HAP-1 (cell line): ENCODE data around the gene S100A6.

Experiments
- DNase-seq, 2 experiments: peaks; one replicate each; pipeline ENCODE4 v3.0.0-alpha.2; 2016 to 2020; ENCODE audit warnings: low spot score in 2 of 2
- H3K27me3 ChIP-seq: fragments of 250-450 bp; sonication (Bioruptor Pico); 2 replicates; pipeline ENCODE4 v1.5.1; 2020; ENCODE audit warnings: low read depth, mild to moderate bottlenecking, moderate library complexity
- H3K36me3 ChIP-seq: fragments of 250-450 bp; sonication (Bioruptor Pico); replicated peaks from 2 replicates; pipeline ENCODE4 v1.5.1; 2020; ENCODE audit warnings: mild to moderate bottlenecking
- H3K4me1 ChIP-seq: fragments of 250-450 bp; sonication (Bioruptor Pico); 2 replicates; pipeline ENCODE4 v1.5.1; 2020; ENCODE audit warnings: mild to moderate bottlenecking
- H3K4me3 ChIP-seq: fragments of 250-450 bp; sonication (Bioruptor Pico); 2 replicates; pipeline ENCODE4 v1.5.1; 2020; ENCODE audit warnings: mild to moderate bottlenecking, moderate library complexity
- H3K9me3 ChIP-seq: fragments of 250-450 bp; sonication (Bioruptor Pico); 2 replicates; pipeline ENCODE4 v1.5.1; 2020; ENCODE audit warnings: mild to moderate bottlenecking, moderate library complexity
- in situ Hi-C: fragments of 300-500 bp; cut with MboI; formaldehyde crosslinking; loops from 3 replicates; pipeline ENCODE4 v1.14.3; 2020; ENCODE audit warnings: low sequenced_read_pairs, inconsistent platforms, mixed read lengths

Gene S100A6

DNA sequence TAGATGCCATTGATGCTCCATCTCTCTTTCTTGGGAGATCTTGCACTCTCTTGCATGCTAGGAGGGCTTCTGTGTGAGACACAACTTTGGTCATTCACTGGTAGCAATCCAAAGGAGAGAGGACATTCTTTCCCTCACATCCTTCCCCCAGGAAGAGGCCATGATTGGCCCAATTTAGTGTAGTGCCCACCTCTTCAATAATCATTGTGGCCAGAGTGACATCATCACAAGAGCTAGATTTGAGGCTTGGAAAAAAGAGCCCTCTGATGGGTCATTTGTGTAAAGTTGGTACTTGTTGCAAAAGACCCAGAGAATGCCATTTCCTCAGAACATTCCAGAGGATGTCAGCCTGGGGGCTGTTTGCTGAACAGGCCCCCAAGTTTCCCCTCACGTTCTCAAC is 30.2 kb downstream of the S100A6 start:
- H3K9me3 ChIP-seq = no peaks in the 10 kb centered on the region
- DNase-seq = no peak
- no peaks in the 10 kb centered on the region for H3K36me3 ChIP-seq
- no peaks in the 10 kb centered on the region; the same call in 1 of the 2 replicates for H3K4me1 ChIP-seq
- H3K4me3 ChIP-seq = no peak overlapping the region
- in situ Hi-C loops = loop anchor here (10.0 kb wide), 2 partner anchors 239 to 479 kb away; partner anchors contain the start of gene RAB13
- no peaks in the 10 kb centered on the region for H3K27me3 ChIP-seq

- Histone ChIP-seq H3K4me1 (no peaks in the 10 kb centered on the region; the same call in 1 of the 2 replicates), H3K36me3 (no peaks in the 10 kb centered on the region), H3K27me3 (peaks cover 13% of the 10 kb centered on the region), H3K4me3 (no peak overlapping the region), H3K9me3 (no peaks in the 10 kb centered on the region)
- no peak for DNase-seq
- in situ Hi-C loops = loop anchor here (5.0 to 10.0 kb wide), 3 partner anchors 146 to 481 kb away; partner anchors contain the start of genes RAB13 and S100A9
Measured at GRCh38 chr1:153503766-153504165, 32.0 kb downstream of the S100A6 start.

- no peak for DNase-seq
- H3K4me3 ChIP-seq = no peak overlapping the region
- H3K9me3 ChIP-seq = no peaks in the 10 kb centered on the region
- no peaks in the 10 kb centered on the region for H3K36me3 ChIP-seq
- peaks cover 4% of the 10 kb centered on the region for H3K4me1 ChIP-seq
- peaks cover 18% of the 10 kb centered on the region for H3K27me3 ChIP-seq
- in situ Hi-C loops = no loop called here
Measured at GRCh38 chr1:153498746-153499145, 37.0 kb downstream of the S100A6 start.

- H3K36me3 ChIP-seq = no peaks in the 10 kb centered on the region
- no peaks in the 10 kb centered on the region for H3K9me3 ChIP-seq
- in situ Hi-C loops = no loop called here
- H3K27me3 ChIP-seq = peaks cover 18% of the 10 kb centered on the region
- H3K4me3 ChIP-seq = no peak overlapping the region
- H3K4me1 ChIP-seq = peaks cover 4% of the 10 kb centered on the region; the same call in 1 of the 2 replicates
- DNase-seq = no peak
Measured at GRCh38 chr1:153495536-153495935, 40.3 kb downstream of the S100A6 start.

DNA sequence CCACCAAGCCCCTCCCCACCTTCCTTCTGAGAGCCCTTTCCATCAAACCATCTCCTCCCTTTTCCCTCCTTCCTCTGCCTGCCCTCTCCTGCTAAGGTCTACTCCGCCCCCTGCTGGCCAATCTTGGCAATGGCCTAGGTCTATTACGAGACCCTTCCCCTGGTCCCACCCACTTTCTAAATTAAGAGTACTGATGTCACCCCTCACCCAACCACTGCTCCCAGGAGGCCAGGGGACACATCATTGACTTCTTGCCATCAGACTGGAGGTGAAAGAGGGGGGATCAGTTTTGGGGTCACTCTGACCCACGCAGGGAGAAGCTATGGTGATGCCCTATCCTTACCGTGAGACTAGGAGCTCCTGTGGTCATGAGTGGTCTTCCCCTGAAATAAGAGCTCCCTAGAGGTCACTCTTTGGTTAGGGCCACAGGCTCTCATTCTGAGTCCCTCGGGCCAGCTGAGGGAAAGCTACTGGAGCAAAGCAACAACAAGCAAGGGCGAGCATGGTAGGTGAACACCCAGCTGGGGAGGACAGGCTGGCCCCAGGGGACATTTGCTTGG is 40.7 kb downstream of the S100A6 start:
- Histone ChIP-seq H3K4me3 (no peak overlapping the region), H3K4me1 (peaks cover 4% of the 10 kb centered on the region; the same call in 1 of the 2 replicates), H3K36me3 (no peaks in the 10 kb centered on the region), H3K9me3 (no peaks in the 10 kb centered on the region), H3K27me3 (peaks cover 16% of the 10 kb centered on the region)
- in situ Hi-C loops = no loop called here
- DNase-seq = peak; percentile 53 to 94

DNA sequence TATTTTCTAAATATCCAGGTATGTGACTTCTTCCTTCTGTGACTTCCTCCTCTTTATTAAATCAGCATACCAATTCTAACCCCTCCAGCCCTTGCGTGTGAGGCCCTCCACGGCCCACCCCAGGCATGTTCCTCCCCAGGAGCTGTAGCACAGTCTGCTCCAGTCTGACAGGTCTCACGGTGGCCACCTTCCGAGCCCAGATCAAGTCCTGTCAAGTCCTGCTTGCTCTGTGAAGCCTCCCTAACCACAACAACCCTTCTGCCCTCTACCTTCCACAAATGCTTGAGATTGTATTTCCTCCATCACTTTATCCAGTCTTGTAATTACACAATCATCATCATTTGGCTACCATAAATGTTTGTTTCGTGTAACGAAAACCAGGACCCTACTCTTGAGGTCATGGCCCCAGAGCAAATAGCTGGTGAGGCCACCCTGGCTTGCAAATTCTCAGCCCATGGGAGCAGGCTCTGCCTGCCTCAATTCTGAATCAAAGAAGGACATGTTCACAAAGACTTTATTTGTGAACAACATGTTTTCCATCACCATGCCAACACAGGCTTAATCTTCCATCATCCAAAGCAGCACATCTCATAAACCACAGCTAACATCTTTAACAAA is 42.3 kb downstream of the S100A6 start:
- in situ Hi-C loops = no loop called here
- DNase-seq = no peak

DNA sequence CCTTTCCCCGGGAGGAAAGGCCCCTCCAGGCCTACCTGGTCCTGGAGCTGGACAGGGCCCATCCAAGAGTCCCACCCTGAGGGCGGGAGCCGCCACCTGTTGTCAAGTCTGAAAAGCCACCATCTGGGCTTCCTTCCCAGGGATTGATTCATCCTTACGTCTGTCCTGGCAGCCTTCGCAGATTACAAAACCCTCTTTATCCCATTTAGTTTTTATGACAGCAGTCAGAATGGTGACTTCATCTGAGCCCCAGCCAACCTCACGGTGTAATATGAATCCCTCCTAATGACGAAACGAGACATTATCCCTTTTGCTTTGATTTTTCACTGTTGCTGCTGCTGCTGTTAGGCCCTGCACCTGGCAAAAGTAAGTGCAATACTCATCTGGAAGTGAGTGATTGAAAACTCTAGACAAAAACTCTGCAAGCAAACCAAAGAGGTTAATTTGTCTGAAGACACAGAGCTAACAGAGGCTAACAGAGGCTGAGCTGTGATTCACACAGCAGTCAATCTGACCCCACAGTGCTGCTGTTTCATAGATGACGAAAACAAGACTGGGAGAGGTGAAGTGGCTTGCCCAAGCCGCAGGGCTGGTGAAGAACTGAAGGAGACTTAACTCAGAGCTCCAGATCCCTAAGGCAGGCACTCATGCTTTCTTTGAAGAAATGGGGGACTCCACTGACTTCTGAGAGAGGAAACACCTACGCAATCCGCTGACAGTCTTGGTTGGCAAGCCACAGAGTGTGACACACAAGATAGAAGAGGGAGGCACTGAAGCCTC is 45.3 kb downstream of the S100A6 start:
- no peaks in the 10 kb centered on the region for H3K36me3 ChIP-seq
- H3K4me3 ChIP-seq = no peak overlapping the region
- peaks cover 4% of the 10 kb centered on the region; the same call in 1 of the 2 replicates for H3K27me3 ChIP-seq
- DNase-seq = no peak
- no peaks in the 10 kb centered on the region for H3K4me1 ChIP-seq
- in situ Hi-C loops = no loop called here
- no peaks in the 10 kb centered on the region for H3K9me3 ChIP-seq

More for the DNA sequence above, 42.3 kb downstream of the S100A6 start:
- H3K9me3 ChIP-seq = no peaks in the 10 kb centered on the region
- no peaks in the 10 kb centered on the region for H3K36me3 ChIP-seq
- H3K27me3 ChIP-seq = peaks cover 6% of the 10 kb centered on the region; the same call in 1 of the 2 replicates
- peaks cover 4% of the 10 kb centered on the region; the same call in 1 of the 2 replicates for H3K4me1 ChIP-seq
- H3K4me3 ChIP-seq = no peak overlapping the region

DNA sequence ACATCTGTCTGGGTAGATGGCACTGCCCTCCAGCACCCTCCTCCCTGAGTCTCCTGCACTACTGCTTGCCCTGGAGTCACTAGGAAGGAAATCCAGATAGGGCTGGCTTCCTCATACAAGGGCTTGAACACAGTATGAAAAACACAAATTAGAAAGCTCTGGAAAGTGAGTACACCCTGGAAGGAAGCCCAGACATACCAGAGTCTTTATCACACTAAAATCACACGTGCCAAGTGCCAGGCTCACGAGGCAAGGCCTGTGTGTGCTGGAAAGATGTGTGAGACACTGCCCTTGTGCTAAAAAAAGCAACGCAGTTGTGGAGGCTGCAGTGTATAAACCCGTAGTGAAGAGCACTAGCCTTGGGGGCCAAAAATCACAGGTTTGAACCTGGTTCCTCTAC is 47.1 kb downstream of the S100A6 start:
- no peaks in the 10 kb centered on the region for H3K9me3 ChIP-seq
- DNase-seq = no peak
- H3K36me3 ChIP-seq = no peaks in the 10 kb centered on the region
- H3K27me3 ChIP-seq = peaks cover 10% of the 10 kb centered on the region; the same call in 1 of the 2 replicates
- in situ Hi-C loops = no loop called here
- H3K4me1 ChIP-seq = no peaks in the 10 kb centered on the region
- H3K4me3 ChIP-seq = no peak overlapping the region

DNA sequence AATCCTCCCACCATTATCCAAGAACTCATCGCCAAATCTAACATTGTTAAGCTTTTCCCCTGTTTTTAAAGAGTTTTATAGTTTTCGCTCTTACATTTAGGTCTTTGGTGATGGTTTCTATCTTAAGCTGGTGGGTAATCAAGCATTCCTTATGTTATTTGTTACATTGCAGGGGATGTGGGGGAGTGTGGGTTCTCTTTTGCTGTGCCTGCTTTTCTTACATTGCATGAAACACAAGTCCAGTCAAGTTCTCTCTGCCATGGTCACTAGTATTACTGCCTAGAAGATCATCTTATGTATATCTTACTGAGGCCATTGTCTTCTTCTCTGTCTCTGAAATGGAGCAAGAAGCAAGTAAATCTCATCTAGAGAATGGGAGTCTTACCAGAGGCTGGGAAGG is 48.1 kb downstream of the S100A6 start:
- Histone ChIP-seq H3K27me3 (peaks cover 15% of the 10 kb centered on the region; the same call in 1 of the 2 replicates), H3K4me3 (no peak overlapping the region), H3K4me1 (no peaks in the 10 kb centered on the region), H3K9me3 (no peaks in the 10 kb centered on the region), H3K36me3 (no peaks in the 10 kb centered on the region)
- in situ Hi-C loops = no loop called here
- no peak for DNase-seq

DNA sequence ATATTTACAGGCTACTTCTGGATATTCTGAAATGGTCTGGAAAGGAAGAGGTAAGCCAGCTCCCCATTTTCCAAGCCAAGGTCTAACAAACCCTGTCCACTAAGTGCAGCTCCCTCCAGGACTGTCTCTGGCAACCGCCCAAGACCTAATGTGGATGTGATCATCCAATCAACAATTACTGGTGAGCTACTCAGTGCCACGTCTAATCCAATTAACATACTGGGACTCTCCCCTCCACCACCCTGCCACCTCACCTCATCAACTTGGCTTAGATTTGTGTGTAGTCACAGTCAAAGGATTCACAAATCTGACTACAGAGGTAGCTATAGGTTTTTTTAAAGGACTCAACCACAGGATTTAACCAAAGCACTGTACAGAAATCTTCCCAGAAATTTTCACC is 49.9 kb downstream of the S100A6 start:
- Histone ChIP-seq H3K27me3 (peaks cover 18% of the 10 kb centered on the region), H3K4me3 (no peak overlapping the region), H3K4me1 (no peaks in the 10 kb centered on the region), H3K9me3 (no peaks in the 10 kb centered on the region), H3K36me3 (no peaks in the 10 kb centered on the region)
- in situ Hi-C loops = no loop called here
- DNase-seq = peak in 1 of 2 experiments; percentile 40
